H54 (cell line): ENCODE measurements around the gene MED17.

Experiments
- DNase-seq: peaks from one replicate; pipeline ENCODE4 v3.0.0; 2011; ENCODE audit warnings: low spot score, mixed read lengths; ENCODE audit not compliant: insufficient read length
- FAIRE-seq: peaks from 3 replicates; lab custom pipeline; 2011; peaks lifted over from hg19 to GRCh38; lab: Jason Lieb, UNC
- POLR2A ChIP-seq: IDR thresholded peaks from 2 replicates; pipeline ENCODE4 v1.6.1; 2011; ENCODE audit warnings: low read depth, mild to moderate bottlenecking, low read length

The MED17 gene

DNA sequence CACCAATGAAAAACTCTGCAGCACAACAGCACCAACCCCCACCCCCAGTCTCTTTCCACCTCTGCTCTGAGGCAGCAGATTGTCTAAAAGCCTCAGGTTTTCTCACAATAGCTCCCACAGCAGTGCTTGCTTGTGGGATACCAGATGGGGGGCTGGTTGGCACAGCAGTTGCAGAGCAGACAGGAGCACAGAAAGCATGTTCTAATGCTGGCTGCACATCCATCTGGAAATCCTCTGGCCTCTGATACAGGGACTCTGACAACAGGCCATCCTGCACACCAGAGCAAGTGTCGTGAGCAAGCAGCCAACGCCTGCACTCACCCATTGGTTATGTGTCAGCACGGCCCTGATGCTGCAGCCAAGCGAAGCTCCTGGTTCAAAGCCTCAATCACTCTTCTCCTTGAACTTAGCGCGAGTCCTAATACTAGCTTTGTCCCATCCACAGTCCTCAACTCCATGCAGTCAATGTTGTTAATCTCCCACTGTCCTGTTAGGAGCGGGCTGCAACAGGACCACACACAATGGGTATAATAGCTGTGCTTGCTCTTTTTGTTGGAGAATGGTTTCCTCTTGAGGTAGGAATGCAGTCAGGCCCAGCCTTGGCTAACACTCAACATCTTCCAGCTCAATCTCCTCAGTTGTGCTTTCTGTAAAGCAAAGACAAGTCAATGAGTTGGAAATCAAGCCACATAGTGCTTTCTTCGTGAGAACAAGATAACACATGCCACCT, 36.0 kb downstream of the MED17 start:
- FAIRE-seq, result no peak
- no peak for TF ChIP-seq POLR2A
- DNase-seq, result no peak

DNA sequence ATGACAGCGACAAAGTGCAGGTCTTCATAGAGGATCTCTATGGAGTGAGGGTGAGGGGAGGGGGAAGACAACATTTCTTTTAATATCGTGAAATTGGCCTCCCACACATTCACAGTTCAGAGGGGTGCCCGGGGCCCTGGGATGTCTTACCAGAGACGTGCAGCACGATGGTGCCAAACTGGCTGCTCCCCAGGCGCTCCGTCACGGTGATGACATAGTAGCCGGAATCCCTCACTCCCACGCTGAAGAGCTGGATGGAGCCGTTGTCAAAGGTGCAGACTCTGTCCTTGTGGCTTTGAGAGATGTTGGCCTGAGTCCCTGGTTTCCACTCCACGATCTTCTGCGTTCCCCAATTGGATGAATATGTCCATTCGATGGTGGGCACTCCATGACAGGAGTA, 36.8 kb downstream of the MED17 start:
- no peak for FAIRE-seq
- no peak for DNase-seq
- no peak for TF ChIP-seq POLR2A

DNA sequence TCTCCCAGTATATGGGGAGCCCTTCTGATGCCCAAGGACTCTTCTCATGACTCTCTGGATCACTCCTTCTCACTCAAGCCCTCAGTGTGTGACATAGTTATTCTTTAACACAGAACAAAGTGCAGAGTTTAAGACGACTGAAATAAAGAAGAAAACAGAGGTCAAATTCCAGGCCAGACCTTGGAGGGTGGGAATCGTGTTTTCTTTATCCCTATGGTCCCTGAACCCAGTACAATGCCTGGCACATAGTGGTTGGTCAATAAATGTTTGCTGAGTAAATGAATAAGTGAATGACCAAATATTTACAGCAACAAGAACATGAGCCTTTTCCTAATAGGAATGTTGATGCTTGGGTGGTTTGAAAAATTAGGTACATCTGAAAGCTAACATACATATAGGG, 37.5 kb downstream of the MED17 start:
- DNase-seq, result no peak
- FAIRE-seq, result no peak
- no peak for TF ChIP-seq POLR2A

DNA sequence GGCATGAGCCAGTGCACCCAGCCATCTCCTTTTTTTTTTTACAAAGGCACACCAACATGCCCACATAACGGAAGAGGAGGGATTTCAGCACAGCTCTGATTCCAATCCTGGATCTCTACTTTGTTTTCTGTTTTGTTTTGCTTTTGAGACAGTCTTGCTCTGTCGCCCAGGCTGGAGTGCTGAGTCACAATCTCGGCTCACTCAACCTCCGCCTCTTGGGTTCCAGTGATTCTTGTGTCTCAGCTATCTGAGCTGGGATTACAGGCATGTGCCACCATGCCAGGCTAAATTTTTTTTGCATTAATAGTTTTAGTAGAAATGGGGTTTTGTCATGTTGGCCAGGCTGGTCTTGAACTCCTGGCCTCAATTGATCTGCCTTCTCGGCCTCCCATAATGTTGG, 38.3 kb downstream of the MED17 start:
- FAIRE-seq (no peak), DNase-seq (no peak)
- TF ChIP-seq POLR2A, result no peak

DNA sequence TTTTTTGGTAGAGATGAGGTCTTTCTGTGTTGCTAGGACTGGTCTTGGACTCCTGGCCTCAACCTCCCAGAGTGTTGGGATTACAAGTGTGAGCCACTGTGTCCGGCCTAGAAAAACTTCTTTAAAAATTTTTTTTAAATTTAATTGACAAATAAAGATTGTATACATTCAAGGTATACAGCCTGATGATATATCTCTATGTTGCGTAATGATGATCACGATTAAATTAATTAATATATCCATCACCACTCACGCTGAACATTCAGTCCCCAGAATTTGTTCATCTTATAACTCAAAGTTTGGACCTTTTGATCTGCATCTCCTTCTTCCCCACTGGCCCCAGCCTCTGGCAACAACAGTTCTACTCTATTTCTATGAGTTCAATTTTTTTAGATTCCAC, 39.1 kb downstream of the MED17 start:
- TF ChIP-seq POLR2A, result no peak
- DNase-seq (no peak), FAIRE-seq (no peak)

DNA sequence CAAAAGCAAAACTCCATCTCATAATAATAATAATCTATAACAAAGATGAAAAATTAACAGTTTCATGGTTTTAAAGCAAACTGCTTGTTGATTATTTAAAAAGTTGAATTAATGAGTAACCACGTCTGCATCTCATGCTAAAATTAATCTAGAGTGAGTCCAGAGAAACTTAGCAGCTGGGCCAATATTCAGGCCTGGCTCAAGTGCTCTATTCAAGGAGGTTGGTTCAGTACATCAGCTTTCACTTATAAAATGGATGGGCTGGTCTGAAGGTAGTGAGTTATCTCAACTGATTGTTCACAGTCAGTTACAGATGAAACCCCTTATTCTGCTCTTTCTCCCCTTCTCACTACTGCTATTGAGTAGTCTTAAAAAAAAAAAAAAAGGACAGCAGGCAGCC, 43.3 kb downstream of the MED17 start:
- DNase-seq, result no peak
- no peak for FAIRE-seq
- no peak for TF ChIP-seq POLR2A

DNA sequence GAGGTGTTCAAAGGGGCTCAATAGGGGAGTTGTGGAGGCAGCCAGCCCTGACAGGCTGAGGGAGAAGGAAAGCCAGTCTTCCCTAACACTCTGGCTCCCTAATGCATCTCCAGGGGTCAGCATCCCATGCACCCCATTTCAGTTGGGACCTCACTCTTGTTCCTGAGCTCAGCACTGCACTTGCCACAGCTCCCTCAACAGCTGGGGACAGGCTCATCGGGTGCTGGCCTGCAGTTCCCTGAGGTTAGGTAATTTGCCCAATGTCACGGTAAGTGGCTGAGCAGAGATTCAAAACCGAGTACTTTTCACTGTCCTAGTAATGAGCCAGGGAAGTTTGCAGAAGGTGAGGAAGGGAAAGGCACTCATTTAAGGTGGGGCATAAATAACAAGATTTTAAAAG, 45.5 kb downstream of the MED17 start:
- no peak for FAIRE-seq
- no peak for DNase-seq
- TF ChIP-seq POLR2A, result no peak

DNA sequence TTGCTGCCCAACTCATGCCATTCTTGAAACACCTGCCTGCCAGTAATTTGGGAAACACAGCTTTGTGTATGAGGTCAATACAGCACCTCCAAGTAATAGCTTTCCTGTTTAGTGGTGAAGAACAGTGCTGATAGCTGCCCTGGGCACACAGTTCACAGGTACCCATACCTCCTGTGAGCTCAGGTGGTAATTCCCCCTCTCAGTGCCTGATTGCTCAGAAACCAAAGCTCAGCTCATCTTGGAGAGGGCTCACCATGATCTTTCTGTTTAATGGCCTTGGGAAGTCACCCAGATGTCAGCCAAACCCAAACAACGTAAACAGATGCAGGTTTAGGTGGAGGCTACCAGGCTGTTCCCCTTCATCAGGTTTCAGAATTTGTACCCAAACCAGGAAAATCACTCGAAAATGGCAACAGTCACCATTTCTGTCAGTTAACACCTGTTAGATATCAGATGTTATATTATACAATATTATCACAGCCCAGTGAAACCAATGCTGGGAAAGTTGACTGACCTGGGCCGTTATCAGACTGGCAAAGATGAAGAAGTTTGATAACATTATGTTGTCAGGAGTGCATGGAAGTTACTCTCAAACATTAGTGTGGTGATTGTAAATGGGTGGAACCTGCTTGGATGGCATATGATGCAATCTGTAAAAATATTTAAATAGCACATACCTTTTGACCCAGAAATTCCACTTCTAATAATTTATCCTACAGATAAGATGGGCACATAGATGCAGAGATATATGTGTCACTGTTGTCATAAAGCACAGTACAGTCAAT, 47.5 kb downstream of the MED17 start:
- FAIRE-seq (no peak), DNase-seq (no peak)
- no peak for TF ChIP-seq POLR2A

DNA sequence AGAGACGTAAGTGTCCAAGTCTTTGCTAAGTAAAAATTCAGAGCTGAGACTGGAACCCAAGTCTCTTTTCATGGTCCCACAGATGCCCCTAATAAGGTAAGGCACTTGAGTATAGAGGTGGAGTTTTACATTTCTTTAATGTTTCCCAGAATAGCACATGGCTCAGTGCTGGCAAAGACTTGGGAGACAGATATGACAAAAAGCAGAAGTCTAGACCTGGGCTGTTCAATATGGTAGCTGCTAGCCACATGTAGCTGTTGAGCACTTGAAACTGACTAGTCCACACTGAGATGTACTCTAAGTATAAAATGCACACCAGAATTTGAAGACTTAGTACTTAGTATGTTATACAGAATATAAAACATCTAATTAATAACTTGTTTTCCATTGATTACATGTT, 48.7 kb downstream of the MED17 start:
- no peak for TF ChIP-seq POLR2A
- DNase-seq (no peak), FAIRE-seq (no peak)

DNA sequence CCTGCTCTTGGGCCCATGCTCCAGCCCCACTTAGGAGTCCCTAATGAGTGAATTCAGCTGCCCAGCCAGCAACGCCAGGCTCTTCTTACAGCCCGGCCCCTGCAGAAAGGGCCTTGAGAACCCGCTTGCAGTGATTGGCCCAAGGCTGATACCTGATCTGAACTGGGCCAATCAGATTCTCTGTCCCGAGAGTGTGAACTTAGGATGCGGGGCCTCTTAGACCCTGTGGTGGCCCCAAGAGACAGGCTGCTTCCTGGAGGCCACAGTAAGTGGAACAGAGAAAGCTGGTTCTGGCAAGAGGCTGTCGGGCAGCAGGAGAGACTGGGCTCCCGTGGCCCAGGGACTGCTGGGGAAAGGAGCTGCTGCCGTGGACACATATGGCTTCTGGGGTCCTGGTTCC, 54.9 kb downstream of the MED17 start:
- DNase-seq, result no peak
- TF ChIP-seq POLR2A, result no peak
- no peak for FAIRE-seq

DNA sequence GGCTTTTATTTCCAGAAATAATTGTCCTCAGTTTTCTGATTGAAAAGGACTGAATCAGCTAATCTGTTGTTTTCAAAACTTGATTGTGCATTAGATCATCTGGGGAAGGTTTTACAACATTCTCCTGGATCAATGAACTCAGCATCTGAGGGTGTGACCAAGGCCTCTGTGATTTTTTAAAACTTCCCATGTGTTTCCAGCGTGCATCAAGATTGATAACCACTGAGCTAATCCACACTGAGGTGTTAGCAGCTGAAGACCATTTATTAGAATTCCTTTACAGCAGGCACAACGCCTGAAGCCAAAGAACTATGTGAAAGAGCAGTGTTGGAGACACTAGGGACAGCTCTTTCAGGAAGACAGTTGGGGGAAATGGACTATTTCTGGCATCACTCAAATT, 56.1 kb downstream of the MED17 start:
- TF ChIP-seq POLR2A, result no peak
- DNase-seq (no peak), FAIRE-seq (no peak)

DNA sequence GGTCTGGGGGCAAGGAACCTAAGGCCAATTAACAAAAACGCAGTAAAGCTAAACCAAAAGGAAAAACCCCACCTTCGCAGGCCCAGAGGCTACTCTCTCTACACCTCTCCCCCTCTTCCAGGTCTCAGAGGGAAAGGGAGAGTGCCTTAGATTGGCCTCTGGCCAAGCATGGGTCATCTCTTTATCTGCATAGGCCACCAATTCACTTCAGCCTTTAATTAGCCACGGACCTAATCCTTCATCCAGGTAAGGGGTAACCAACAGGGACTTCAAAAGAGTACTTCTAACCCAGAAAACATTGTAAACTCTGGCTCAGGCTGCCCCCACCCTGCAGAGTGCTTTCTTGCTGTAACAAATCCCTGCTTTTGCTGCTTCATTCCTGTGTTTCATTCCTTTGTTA, 56.9 kb downstream of the MED17 start:
- DNase-seq (no peak), FAIRE-seq (no peak)
- TF ChIP-seq POLR2A, result no peak

DNA sequence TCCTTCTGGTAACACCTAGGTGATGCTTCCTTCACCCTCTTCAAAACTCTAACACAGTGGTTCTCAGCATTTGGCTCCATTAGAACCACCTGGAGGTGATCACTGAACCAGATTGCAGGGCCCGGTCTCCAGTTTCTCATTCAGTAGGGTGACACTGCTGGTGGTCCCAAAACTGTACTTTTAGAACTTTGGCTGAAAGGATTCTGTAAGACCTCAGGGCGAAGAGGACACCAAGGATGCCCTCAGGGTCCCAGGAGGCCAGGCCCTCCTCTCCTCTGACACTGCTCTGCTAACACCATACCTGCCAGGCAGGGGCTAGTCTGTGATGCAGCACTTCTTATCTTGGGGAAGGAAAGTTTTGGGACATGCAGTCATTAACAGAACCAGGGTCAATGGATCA, 57.4 kb downstream of the MED17 start:
- no peak for FAIRE-seq

DNA sequence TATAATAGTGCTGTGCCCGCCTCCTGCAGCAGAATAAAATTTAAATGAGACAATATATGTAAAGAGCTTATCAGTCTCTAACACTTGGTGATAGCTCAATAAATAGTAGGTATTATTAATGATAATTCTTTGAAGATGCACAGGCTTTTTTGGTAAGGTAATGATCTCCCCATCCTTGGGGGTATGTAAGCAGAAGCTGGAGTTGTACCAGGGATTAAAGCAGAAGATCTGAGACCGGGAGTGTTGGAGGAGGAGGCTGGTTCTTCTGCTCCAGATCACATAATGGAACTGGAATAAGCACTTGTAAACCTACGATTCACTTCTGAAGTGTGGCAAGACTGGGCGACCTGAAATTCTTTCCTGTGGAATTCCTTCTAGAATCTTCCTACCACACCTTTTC, 58.0 kb downstream of the MED17 start:
- no peak for TF ChIP-seq POLR2A
- DNase-seq, result no peak
- FAIRE-seq, result no peak

More for the DNA sequence above, 57.4 kb downstream of the MED17 start:
- DNase-seq, result no peak
- TF ChIP-seq POLR2A, result no peak

DNA sequence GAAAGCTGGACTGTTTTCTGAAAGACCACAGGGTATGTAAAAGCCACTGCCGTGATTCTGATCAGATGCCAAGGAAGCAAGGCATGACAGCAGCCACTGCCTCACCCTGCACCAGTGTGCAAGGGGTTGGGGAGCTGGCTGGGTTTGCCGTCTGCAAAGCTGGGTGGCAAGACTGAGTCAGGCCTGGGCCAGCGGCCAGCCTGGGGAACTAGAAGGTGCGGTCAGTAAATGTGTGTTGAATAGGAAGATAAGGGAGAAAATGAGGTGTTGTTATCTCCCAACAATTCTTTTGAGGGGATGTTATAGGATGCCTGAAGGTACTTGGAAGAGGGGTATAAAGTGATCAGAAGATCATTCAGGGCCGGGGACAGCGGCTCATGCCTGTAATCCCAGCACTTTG, 58.4 kb downstream of the MED17 start:
- no peak for TF ChIP-seq POLR2A
- FAIRE-seq, result peak; percentile 89
- peak; percentile 74 for DNase-seq
